HepG2 (cell line): ENCODE results near the gene IGFLR1. TPM values are rescaled to one million over a fixed set of nuclear protein-coding genes. Genes with fewer than 3 reads are reported as not detected.

ENCODE experiments used
- ATF1 ChIP-seq: IDR thresholded peaks from 2 replicates; pipeline ENCODE4 v1.6.1; 2016; ENCODE audit warnings: mild to moderate bottlenecking, control low read depth
- CREM ChIP-seq, 2 experiments: sonication (generic) in 1 of 2; formaldehyde crosslinking in 1 of 2; IDR thresholded peaks; 2 replicates each; pipeline versions ENCODE4 v1.4.0 to v1.6.1; 2016 to 2020; ENCODE audit warnings: antibody characterized with exemption in 1 of 2, mild to moderate bottlenecking in 1 of 2, missing genetic modification reagents in 1 of 2
- ELF3 ChIP-seq: IDR thresholded peaks from 2 replicates; pipeline ENCODE4 v1.6.1; 2016; ENCODE audit warnings: missing genetic modification reagents, missing compliant biosample characterization
- HNF1A ChIP-seq, 2 experiments: sonication (generic) in 1 of 2; formaldehyde crosslinking in 1 of 2; IDR thresholded peaks; 2 replicates each; pipeline versions ENCODE4 v1.4.0 to v1.6.1; 2016 to 2020; ENCODE audit warnings: borderline replicate concordance in 1 of 2, low read depth in 1 of 2, mild to moderate bottlenecking in 1 of 2, missing genetic modification reagents in 1 of 2
- HNF1B ChIP-seq: sonication (generic); formaldehyde crosslinking; IDR thresholded peaks from 2 replicates; pipeline ENCODE4 v1.5.1; 2020; ENCODE audit warnings: mild to moderate bottlenecking, moderate library complexity, missing genetic modification reagents
- HNRNPUL1 ChIP-seq: fragments of 200-400 bp; formaldehyde crosslinking; IDR thresholded peaks from 2 replicates; pipeline ENCODE4 v1.6.1; 2017; ENCODE audit warnings: low read depth, mild to moderate bottlenecking, low read length, moderate library complexity
- HOXA3 ChIP-seq: sonication (generic); formaldehyde crosslinking; IDR thresholded peaks from 2 replicates; pipeline ENCODE4 v1.5.0; 2020; ENCODE audit warnings: missing genetic modification reagents
- MAF1 ChIP-seq: sonication (generic); formaldehyde crosslinking; IDR thresholded peaks from 2 replicates; pipeline ENCODE4 v1.5.0; 2020; ENCODE audit warnings: missing genetic modification reagents, borderline replicate concordance
- MXI1 ChIP-seq: IDR thresholded peaks from 3 replicates; pipeline ENCODE4 v1.6.1; 2012; ENCODE audit warnings: low read depth, low read length, inconsistent platforms, borderline replicate concordance
- ONECUT2 ChIP-seq: sonication (generic); formaldehyde crosslinking; IDR thresholded peaks from 2 replicates; pipeline ENCODE4 v1.4.0; 2020; ENCODE audit warnings: missing genetic modification reagents
- PLRG1 ChIP-seq: fragments of 450-650 bp; conservative IDR thresholded peaks from 2 replicates; pipeline ENCODE4 v1.6.1; 2016
- SP5 ChIP-seq: IDR thresholded peaks from 2 replicates; pipeline ENCODE4 v1.6.1; 2016; ENCODE audit warnings: low read depth, borderline replicate concordance
- ZFP91 ChIP-seq: sonication (generic); formaldehyde crosslinking; IDR thresholded peaks from 2 replicates; pipeline ENCODE4 v1.9.0; 2022; ENCODE audit warnings: missing genetic modification reagents, mild to moderate bottlenecking, borderline replicate concordance
- ZNF614 ChIP-seq: IDR thresholded peaks from 2 replicates; pipeline ENCODE4 v1.6.1; 2018; ENCODE audit warnings: missing biosample characterization, missing genetic modification reagents, inconsistent platforms, borderline replicate concordance
- ZNF720 ChIP-seq: sonication (generic); formaldehyde crosslinking; IDR thresholded peaks from 2 replicates; pipeline ENCODE4 v1.4.0; 2020; ENCODE audit warnings: missing genetic modification reagents
- ZNF770 ChIP-seq: sonication (generic); formaldehyde crosslinking; IDR thresholded peaks from 2 replicates; pipeline ENCODE4 v1.5.0; 2020; ENCODE audit warnings: mild to moderate bottlenecking, missing genetic modification reagents
- ZSCAN9 ChIP-seq: IDR thresholded peaks from 2 replicates; pipeline ENCODE4 v1.6.1; 2016; ENCODE audit warnings: borderline replicate concordance
- polyA plus RNA-seq, 8 experiments: library from polyadenylated mRNA; depleted of rRNA in 3 of 8; stranded (reverse) in 7 of 8; unstranded in 1 of 8; fragments of >200 nt; fragmentation: Illumina TruSeq in 4 of 8; extraction: Trizol in 4 of 8; gene quantifications; 2 replicates each; pipeline versions ENCODE4 v1.2.1 to v1.2.3, GENCODE V29; 2011 to 2016; ENCODE audit warnings: low read depth in 4 of 8, missing spikeins in 1 of 8, mixed read lengths in 1 of 8; ENCODE audit not compliant: insufficient read depth in 1 of 8
- total RNA-seq, 5 experiments: library from RNA; depleted of rRNA; stranded (reverse); fragments of >200 nt; fragmentation: Illumina TruSeq; extraction: Trizol; gene quantifications; 2 replicates each; pipeline ENCODE4 v1.2.3, GENCODE V29; 2016; ENCODE audit warnings: low read depth in 1 of 5

IGFLR1 gene
- total and polyA plus RNA-seq, 2 of the 13 experiments (the other 11 are each of a cell fraction or from before 2014, with no cell fraction given), result 5.4 to 8.9 TPM

GRCh38 chr19:35767288-35768081, 25.2 kb upstream of the IGFLR1 start (continued):
- peak; percentile 25; the same call in 1 of the 2 replicates for TF ChIP-seq ZSCAN9
- no peak for TF ChIP-seq HNF1A (IDR thresholded peaks at IDR 0.05; ENCODE audit: low read depth)
- TF ChIP-seq HNF1A (CRISPR knock-in tag; IDR thresholded peaks at IDR 0.05; ENCODE audit: borderline replicate concordance), result peak; percentile 56; the same call in 1 of the 2 replicates
- TF ChIP-seq HOXA3 (CRISPR knock-in tag), result peak; percentile 25; the same call in 1 of the 2 replicates
- no peak for TF ChIP-seq PLRG1
- TF ChIP-seq ELF3 (CRISPR knock-in tag), result no peak
- TF ChIP-seq MXI1, result peak; percentile 22; the same call in 1 of the 3 replicates
- TF ChIP-seq ATF1 (CRISPR knock-in tag), result no peak
- no peak for TF ChIP-seq CREM (IDR thresholded peaks at IDR 0.05)
- no peak for TF ChIP-seq CREM (CRISPR knock-in tag; IDR thresholded peaks at IDR 0.05)
- 0 out of 2 replicates have a peak, but pooled peaks have one; percentile 19 for TF ChIP-seq HNF1B (CRISPR knock-in tag)
- TF ChIP-seq ONECUT2 (CRISPR knock-in tag), result no peak
- TF ChIP-seq SP5, result 0 out of 2 replicates have a peak, but pooled peaks have one; percentile 25
- peak; percentile 55 for TF ChIP-seq ZNF770 (CRISPR knock-in tag)
- no peak for TF ChIP-seq HNRNPUL1
- TF ChIP-seq MAF1 (CRISPR knock-in tag), result no peak
- TF ChIP-seq ZNF614 (CRISPR knock-in tag), result peak; percentile 26; the same call in 1 of the 2 replicates
- no peak for TF ChIP-seq ZNF720 (CRISPR knock-in tag)
- peak; percentile 53 for TF ChIP-seq ZFP91 (CRISPR knock-in tag)
